GM18502 (cell line): Measurements from ENCODE around the gene EIPR1.

Experiments
- ATAC-seq: cut with Tn5 transposase; IDR thresholded peaks from one replicate; pipeline ENCODE4 v1.9.1; 2021; ENCODE audit warnings: mild to moderate bottlenecking; ENCODE audit not compliant: unreplicated experiment, poor library complexity

The EIPR1 gene

DNA sequence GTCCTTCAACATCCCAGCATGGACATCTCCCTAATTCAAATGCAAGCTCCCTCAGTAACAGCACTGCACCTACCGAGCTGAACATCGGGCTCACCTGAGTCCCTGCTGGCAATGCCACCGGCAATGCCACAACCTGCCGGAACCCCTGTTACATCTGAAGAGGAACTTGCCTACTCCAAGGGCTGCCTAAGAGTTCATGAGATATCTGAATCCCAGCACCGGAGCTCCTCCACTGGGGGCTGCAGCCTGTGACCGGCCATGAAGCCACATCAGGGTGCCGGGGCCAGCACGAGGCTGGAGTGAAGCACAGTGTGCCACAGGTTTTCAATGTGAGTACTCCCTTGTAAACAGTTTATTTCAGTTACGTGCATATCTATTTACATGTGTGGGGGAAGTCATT lies 152.9 kb downstream of the EIPR1 start:
- ATAC-seq, result no peak

DNA sequence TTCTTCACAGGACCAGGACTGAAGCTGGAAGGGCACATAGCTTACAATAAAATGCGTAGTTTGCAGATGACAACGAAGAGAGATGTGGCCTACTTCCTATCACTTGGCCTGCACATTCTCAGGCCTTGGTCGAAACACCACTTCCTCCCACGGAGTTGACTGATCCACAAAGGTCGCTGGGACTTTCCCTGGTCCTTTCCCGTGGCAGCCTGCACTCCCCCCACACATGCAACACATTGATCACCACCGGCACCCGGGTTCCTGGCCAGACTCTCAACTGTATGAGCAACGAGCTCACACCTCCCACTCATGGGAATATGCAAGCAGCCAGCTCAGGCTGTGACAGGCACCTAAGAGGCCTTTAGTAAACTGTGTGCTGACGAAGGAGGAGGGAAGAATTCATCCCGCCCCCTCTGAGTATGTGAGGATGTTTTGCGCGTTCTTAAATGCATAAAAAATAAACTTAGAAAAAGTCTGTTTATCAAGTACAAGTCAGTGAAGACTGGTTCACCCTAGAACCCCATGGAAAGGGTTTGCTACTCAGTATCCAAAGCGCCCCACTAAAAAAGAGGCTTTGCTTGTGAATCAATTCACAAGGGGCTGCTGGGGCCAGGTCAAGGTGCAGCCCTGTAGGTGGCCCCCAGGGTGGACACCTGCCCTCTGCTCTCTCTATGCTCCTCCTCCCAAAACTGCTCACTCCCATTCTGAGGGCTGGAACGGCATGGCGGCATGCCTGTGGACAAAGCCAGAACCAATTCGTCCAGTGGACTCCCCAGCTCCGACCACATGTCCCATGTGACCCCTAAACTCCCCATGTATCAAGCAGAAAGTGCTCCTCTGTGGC lies 154.3 kb downstream of the EIPR1 start:
- ATAC-seq, result peak; percentile 96

DNA sequence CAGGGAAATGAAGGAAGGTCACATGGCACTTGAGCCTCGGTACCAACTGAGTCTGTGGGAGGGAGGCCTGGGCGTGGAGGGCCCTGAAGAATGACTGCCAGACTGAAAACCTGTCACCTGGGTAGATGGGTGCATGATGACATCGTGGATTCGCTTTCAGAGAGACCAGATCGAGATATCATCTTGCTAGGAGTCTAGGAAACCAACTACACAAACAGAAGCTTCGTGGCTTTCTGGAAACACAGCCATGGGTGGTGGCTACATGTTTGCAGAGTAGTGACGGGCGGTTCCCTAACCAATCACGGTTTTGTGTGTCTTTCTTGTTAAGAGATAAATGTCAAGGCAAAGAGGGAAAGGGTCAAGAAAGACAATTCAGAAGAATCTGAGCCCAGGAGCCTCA lies 155.0 kb downstream of the EIPR1 start:
- ATAC-seq, result peak; percentile 49

DNA sequence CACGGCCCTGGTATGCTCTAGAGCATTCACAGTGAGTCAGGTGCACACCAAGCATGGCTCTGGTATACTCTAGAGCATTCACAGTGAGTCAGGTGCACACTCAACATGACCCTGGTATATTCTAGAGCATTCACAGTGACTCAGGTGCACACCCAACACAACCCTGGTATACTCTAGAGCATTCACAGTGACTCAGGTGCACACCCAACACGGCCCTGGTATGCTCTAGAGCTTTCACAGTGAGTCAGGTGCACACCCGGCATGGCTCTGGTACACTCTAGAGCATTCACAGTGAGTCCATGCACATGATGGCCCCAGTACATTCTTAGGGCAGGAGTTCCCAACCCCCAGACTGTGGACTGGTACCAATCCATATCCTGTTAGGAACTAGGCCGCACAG lies 158.1 kb downstream of the EIPR1 start:
- no peak for ATAC-seq

DNA sequence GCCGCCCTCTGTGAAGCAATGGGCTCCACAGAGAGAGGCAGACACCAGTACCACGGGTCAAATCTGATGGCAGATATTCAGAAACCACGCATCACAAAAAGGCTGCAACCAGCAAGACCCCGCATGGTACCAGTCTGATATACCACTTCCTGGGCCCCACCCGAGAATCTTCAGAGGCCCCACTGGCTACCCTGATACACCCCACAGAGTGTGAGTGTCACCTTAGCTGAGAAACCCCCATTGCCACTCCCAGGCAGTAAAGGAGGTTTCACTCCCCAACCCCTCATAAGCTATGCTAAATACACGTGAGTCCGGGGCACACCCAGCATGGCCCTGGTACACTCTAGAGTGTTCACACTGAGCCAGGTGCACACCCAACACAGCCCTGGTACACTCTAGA lies 160.0 kb downstream of the EIPR1 start:
- no peak for ATAC-seq

DNA sequence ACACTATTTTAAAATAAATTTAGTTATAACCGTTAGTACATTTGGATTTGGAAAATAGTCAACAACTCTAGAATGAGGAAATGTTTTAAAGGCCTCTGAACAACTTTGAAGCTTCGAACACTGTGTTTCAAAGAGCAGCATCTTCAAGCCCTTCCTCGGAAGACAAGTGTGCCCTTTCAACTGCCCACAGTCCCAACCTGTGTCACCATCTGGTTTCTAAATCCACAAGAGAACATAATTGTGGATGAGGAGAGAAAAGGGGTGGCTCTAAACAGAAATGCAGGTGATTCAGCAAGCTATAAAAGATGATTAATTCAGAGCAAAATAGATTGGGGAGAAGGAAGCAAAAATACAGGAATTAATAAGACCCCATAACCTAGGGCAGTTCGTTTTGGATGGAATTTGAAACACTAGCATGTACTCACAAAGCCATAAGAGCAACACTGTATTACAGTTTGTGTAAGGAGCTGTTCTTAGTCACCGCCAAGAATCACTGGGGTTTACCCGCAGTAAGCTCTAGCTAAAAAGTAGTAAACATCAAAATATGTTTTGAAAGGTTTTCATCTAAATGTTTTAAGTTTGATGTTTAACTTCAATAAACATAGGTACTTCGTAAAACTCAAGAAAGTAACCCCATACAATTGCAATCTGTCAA lies 160.7 kb downstream of the EIPR1 start:
- no peak for ATAC-seq

DNA sequence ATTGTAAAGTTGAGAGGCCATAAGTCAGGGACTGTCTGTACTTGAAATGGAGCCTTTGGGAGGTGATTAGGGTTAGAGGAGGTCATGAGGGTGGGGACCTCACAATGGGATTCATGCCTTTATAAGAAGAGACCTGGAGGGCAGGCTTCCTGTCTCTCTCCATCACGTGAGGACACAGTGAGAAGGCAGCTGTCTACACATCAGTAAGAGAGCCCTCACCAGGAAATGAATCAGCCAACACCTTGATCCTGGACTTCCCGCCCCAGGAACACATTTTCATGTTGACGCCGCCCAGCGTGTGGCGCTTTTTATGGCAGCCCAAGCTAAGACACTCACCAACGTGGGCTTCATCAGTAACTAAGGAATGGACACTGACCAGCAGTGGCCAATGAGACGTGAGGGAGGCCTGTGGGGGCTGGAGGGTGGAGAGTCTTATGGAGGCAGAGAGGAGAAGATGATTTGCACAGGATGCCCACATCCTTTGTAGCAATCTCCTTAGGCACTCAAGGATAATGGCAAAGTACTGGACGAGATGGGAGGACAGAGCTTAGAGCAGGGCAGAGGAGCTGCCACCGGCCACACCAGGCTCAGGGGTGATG lies 162.7 kb downstream of the EIPR1 start:
- ATAC-seq, result no peak

DNA sequence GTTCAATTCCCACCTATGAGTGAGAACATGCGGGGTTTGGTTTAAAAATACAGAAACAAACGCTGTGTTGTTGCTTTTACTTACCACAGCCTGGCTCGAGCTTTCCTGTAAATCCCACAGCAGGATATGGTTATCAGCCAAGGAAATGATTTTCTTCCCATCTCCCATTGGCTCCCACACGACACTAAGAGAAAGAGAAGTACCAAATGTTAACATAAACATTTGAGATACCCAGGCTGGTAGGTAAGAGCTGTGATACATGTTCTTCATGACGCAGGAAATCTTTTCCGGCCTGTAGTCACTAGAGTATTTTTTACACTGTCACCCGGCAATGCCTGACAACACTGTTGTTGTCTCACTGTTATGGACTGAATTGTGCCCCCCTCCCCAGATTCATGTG lies 163.6 kb downstream of the EIPR1 start:
- ATAC-seq, result no peak

DNA sequence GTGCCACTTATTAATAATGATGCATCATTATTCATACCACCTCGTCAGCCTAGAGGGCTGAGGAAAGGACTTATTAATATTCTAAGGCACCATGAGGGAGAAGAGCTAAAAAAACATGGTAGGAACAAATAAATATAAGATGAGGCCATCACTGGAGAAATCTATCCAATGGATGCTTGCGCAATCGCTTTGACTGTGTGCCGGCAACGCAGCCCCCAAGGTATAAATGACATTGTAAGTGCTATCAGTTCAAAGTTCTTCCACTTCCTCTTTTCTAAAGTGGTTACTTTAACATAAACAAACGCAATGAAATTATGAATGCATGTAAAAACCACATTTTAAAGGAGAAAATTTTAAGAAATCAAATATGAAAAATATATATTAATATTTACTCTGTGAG lies 164.6 kb downstream of the EIPR1 start:
- no peak for ATAC-seq

DNA sequence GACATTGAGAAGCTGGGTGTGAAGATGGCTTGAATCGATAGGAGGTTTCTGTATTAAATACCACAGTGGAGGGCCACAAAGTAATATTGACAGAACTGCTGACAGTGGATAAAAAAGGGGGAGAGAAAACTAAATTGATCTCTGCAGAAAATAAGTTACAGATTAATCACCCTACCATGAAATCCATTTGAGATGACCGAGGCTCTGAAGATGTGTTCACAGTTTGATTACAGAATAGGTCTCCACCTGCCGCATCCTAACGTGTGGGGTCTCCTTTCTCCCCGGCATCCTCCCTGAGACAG lies 165.6 kb downstream of the EIPR1 start:
- ATAC-seq, result no peak

DNA sequence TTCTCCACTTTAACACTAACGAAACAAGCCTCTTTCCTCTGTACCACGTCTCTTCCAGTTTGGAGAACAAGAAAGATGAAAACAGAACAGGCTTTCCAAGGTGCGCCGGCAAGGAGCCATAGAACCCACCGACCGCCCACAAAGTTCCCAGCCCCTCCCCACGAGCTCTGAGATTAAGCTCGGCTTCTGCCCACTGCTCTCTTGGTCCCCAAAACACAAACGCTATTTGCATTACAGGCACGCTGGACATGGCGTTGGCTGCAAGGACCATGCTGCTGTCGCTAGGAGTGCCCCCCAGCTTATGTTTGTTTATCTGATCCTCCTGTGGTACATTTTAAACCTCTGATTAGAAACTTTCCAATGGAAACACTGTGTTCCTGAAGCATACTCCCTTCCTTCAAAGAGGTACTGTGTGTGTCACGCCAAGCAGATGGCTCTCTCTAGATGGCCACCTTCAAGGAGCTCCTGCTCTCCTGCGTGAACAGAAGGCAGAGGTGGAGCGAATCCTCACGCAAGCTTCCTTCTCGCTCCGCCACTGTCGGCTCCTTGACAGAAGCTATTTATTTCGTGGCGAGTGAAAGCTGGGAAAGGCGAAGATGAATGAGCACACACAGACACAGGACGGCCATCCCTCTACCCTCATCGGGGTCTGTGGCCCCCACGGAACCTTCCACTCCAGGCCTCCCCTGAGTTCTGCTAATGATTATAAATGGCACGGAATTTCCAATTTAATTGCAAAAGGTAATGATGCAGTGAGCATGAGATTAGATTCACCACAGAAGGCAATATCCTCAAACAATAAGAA lies 166.2 kb downstream of the EIPR1 start:
- ATAC-seq, result no peak

DNA sequence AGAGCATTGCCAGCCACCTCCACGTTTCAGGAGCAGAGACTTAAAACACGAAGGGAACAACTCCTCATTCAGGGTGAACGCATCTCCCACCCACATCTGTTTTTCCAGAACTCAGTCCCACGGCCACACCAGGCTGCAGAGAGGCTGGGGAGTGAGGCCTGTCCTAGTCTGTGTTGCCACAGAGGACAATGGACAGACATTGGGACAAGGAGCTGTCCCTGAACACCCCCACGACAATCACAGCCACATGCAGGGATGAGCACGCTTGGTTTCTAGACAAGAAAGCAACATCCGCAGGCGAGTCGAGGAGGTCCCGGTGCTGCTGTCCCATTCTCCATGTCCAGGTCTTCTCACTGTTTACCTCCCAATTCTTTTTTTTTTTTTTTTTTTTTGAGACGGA lies 167.4 kb downstream of the EIPR1 start:
- no peak for ATAC-seq

DNA sequence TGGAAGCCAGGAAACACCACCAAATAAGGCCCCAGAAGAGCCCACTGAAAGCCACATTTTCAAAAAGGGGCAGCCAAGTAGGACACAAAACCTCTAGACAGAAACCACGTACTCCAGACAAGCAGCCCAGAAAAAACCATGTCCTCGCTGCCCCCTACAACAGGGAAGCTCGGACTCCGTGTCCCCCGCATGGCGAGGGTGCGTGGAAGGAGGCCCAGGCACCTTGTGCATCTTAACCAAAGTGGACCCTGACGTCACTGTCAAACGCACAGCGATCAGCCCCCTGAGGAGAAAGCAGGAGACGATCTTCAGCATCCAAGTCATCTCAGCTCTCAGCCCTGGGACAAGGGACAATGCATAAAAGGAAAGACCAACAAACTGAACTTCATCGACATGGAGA lies 168.4 kb downstream of the EIPR1 start:
- no peak for ATAC-seq

DNA sequence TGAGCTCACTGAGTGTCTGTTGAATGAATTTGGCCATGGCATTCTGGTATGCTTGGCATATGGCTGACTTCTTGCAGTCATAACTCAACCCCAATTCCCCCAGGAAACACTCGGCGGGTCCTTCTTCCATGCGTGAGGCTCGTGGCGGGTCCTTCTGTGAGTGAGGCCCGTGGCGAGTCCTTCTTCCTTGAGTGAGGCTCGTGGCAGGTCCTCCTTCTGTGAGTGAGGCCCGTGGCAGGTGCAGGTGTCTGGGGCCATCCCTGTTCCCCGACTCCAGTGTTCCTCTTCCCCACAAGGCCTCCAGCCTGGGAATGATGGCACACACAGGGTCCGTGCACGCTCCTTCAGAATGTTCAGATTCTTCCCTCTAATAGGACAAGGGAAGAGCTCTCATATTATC lies 169.0 kb downstream of the EIPR1 start:
- ATAC-seq, result no peak

DNA sequence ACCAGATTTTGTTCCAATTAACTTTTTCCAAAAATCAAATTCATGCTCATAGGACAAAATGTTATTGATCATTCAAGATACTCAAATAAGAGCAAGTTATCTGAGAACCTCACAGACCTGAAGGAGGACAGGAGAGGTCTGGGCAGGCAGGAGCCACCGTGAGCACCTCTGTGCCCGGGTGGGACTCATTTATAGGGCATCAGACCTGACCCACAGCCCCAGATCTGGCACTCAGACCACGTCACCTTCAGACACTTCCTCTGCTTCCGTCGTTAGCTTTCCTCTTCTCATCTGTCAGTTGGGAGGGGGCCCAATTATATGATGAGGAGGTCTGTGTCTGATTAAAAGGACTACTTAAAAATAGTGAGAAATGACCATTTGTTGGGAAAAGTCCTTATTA lies 169.4 kb downstream of the EIPR1 start:
- no peak for ATAC-seq

DNA sequence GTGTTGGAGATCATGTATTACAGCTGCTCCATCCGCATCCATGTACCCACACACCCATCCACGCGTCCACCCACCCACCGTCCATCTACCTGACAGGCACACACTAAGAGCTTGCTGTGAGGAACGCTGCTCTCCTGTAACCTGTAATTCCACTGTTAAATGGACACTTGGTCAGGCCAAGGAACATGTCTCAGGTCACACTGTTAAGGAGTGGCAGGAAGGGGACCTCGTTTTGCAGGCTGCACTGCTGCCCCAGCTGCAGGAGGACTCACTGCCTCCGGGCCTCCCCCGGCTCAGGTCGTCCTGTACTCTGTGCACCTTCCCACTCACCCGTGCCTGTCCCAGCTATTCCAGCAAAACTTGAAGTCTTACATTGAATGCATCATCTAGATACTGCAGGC lies 170.5 kb downstream of the EIPR1 start:
- no peak for ATAC-seq

DNA sequence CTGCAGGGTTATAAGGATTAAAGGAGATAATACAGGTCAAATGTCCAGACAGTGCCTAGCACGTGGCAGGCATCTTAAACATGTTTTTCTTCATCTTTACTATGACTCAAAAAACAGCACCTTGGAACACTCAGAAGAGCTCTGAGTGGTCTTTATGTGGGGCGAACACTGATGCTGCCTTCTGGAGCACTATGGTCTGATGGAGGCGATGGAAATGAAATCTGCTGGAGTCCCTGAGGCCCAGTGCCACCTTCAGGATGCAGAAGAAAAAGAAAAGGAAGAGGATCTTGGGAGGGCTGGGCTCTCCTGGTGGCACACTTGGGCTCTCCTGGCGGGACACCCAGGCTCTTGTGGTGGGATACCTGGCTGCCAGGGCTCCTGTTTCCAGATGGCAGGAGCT lies 171.8 kb downstream of the EIPR1 start:
- no peak for ATAC-seq

DNA sequence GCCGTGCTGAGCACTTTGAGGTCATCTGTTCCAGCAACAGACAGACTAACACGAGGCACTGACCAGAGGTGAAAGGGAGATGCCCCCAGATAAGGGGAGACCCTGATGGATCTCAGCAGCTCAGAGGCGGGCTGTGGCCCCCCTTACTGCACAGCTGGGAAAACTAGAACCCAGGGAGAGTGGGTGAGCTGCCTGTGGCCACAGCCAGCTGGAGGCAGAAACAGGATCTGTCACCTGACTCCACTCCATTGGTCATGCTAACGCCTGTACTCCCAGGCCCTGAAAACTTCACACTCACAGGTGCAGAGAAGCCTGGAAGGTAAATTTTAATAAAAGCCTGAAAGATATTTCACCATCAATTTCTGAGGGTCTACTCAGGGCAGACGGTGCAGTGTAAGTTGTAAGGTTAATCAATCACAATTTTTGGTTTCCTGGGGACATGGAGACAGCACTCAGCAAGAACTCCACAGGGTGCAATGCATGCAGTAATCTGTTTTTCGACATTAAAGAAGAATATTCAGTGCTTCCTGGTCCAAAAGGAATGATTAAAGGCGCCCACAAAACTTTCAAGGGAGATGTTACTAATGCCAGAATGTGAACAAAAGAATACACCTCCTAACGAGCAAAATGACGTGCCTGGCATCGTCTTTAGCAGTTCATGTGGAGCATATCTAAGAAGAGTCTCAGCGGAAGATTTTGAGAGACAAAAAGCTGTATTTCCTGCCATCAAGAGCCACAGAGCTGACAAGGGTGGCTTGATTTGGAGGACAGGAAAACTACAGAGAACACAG lies 173.4 kb downstream of the EIPR1 start:
- no peak for ATAC-seq

DNA sequence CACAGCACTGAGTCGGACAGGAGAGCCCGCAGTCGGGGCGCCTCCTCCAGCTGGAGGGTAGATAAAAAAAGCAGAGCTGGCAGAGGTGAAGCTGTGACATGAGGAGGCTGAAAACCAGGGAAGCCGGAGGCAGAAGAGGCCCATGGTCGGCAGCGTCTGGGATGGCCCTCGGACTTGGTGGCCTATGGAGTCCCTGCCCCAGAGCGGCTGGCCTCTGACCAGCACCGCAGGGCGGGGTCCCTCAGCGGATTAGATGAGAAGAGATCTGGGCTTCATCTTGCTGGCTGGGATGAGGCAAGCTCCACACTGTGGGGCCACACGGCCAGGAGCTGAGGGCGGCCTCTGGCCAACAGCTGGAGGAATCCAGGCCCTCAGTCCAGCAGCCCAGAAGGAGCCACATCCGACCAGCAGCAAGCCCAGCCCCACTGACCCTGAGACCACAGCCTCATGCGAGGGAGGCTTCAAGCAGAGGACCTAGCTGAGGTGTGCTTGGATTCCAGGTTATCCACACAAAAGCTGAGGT lies 174.1 kb downstream of the EIPR1 start:
- ATAC-seq, result no peak

DNA sequence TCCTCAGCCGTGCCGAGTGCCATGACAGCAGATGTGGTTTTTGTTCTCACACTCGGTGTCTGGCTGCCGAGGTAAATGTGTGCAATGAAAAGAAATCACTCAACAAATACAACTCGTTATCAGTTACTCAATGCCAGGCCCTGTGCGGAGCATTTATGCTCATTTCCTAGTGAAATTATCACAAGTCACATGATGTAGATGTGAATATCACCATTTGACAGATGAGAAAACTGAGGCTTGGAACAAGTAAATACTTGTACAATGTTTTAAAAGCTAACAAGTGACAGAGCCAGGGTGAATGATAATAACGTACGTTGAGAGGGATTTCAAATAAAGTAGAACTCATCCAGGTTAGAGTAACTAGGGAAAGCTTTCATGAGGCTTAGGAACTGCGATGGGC lies 174.7 kb downstream of the EIPR1 start:
- no peak for ATAC-seq
